GM18951 (cell line): Measurements from ENCODE around the gene UGT1A8.

ENCODE experiments used
- POLR2A ChIP-seq: IDR thresholded peaks from 4 replicates; pipeline ENCODE4 v1.6.1; 2011; ENCODE audit warnings: mild to moderate bottlenecking; ENCODE audit not compliant: insufficient read length, insufficient read depth; ENCODE audit errors: extremely low read depth
- in situ Hi-C: fragments of 300-500 bp; cut with MboI; formaldehyde crosslinking; loops from one replicate; pipeline ENCODE4 v1.12.0; 2022; ENCODE audit warnings: low sequenced_read_pairs, mixed read lengths, inconsistent platforms; ENCODE audit not compliant: unreplicated experiment

UGT1A8 gene

GRCh38 chr2:233795735-233796171 is 178.3 kb downstream of the UGT1A8 start:
- in situ Hi-C loops, result no loop called here
- no peak for TF ChIP-seq POLR2A

- TF ChIP-seq POLR2A, result no peak
- in situ Hi-C loops, result no loop called here
Measured at GRCh38 chr2:233796254-233796653, 178.8 kb downstream of the UGT1A8 start.

- in situ Hi-C loops, result no loop called here
- TF ChIP-seq POLR2A, result no peak
Measured at GRCh38 chr2:233798335-233799086, 181.1 kb downstream of the UGT1A8 start.

GRCh38 chr2:233799087-233799665 is 181.7 kb downstream of the UGT1A8 start:
- in situ Hi-C loops, result no loop called here
- no peak for TF ChIP-seq POLR2A

- in situ Hi-C loops, result loop anchor here (10.0 kb wide), 1 partner anchor 335 kb away; no protein-coding TSS in a partner anchor
- no peak for TF ChIP-seq POLR2A
Measured at GRCh38 chr2:233799716-233800115, 182.3 kb downstream of the UGT1A8 start.

- TF ChIP-seq POLR2A, result no peak
- in situ Hi-C loops, result loop anchor here (10.0 kb wide), 1 partner anchor 335 kb away; no protein-coding TSS in a partner anchor
Measured at GRCh38 chr2:233800208-233800607, 182.8 kb downstream of the UGT1A8 start.

- in situ Hi-C loops, result loop anchor here (10.0 kb wide), 1 partner anchor 337 kb away; no protein-coding TSS in a partner anchor
- no peak for TF ChIP-seq POLR2A
Measured at GRCh38 chr2:233801357-233802131, 184.1 kb downstream of the UGT1A8 start.

- in situ Hi-C loops, result loop anchor here (10.0 kb wide), 1 partner anchor 337 kb away; no protein-coding TSS in a partner anchor
- no peak for TF ChIP-seq POLR2A
Measured at GRCh38 chr2:233802132-233802815, 184.8 kb downstream of the UGT1A8 start.

- in situ Hi-C loops, result loop anchor here (10.0 kb wide), 1 partner anchor 339 kb away; no protein-coding TSS in a partner anchor
- TF ChIP-seq POLR2A, result no peak
Measured at GRCh38 chr2:233803292-233803911, 186.0 kb downstream of the UGT1A8 start.

- TF ChIP-seq POLR2A, result no peak
- in situ Hi-C loops, result loop anchor here (10.0 kb wide), 1 partner anchor 339 kb away; no protein-coding TSS in a partner anchor
Measured at GRCh38 chr2:233803994-233804393, 186.6 kb downstream of the UGT1A8 start.

GRCh38 chr2:233807215-233807865 is 189.9 kb downstream of the UGT1A8 start:
- no peak for TF ChIP-seq POLR2A
- in situ Hi-C loops, result loop anchor here (10.0 kb wide), 1 partner anchor 343 kb away; no protein-coding TSS in a partner anchor
